ENCODE results near the gene UVRAG.

UVRAG gene

GRCh38 chr11:76160856-76161255, 345.8 kb downstream of the UVRAG start:
- H3K9ac ChIP-seq (ENCODE audit: low read length): no peak overlapping the region

GRCh38 chr11:76161261-76161961, 346.4 kb downstream of the UVRAG start:
- no peak overlapping the region for H3K9ac ChIP-seq (ENCODE audit: low read length)
- H3K4me3 ChIP-seq (ENCODE audit: low read length): no peak overlapping the region
- H3K27me3 ChIP-seq (ENCODE audit: low read depth, low read length): peaks cover 8% of the 10 kb centered on the region; the same call in 1 of the 2 replicates
- no peaks in the 10 kb centered on the region for H3K36me3 ChIP-seq (replicated peaks; ENCODE audit: low read depth, low read length)
- no peaks in the 10 kb centered on the region for H3K4me1 ChIP-seq (ENCODE audit: low read length)
- peak overlapping the region; percentile 20; the same call in 1 of the 2 replicates for H3K4me2 ChIP-seq (ENCODE audit: low read length)
- H3K9me3 ChIP-seq (ENCODE audit: insufficient read depth, low read length): no peaks in the 10 kb centered on the region
- H2AFZ ChIP-seq (ENCODE audit: low read depth, low read length): no peak overlapping the region
- no peaks in the 10 kb centered on the region for H3K79me2 ChIP-seq (ENCODE audit: low read length)
- TF ChIP-seq CTCF (IDR thresholded peaks at IDR 0.05; ENCODE audit: low read depth, low read length) (no peak), EZH2phosphoT487 (IDR thresholded peaks at IDR 0.05; ENCODE audit: low read depth) (no peak)
- no peaks in the 10 kb centered on the region for H4K20me1 ChIP-seq (ENCODE audit: insufficient read depth, low read length)
- no peak overlapping the region for H3K27ac ChIP-seq (ENCODE audit: low read length)

More at GRCh38 chr11:76160856-76161255, 345.8 kb downstream of the UVRAG start:
- Histone ChIP-seq H3K79me2 (ENCODE audit: low read length) (no peaks in the 10 kb centered on the region), H3K36me3 (replicated peaks; ENCODE audit: low read depth, low read length) (no peaks in the 10 kb centered on the region), H4K20me1 (ENCODE audit: insufficient read depth, low read length) (no peaks in the 10 kb centered on the region), H3K4me2 (ENCODE audit: low read length) (no peak overlapping the region), H3K27ac (ENCODE audit: low read length) (no peak overlapping the region), H3K4me1 (ENCODE audit: low read length) (no peaks in the 10 kb centered on the region), H3K27me3 (ENCODE audit: low read depth, low read length) (0 out of 2 replicates have a peak, but pooled peaks cover 4% of the 10 kb centered on the region), H3K9me3 (ENCODE audit: insufficient read depth, low read length) (no peaks in the 10 kb centered on the region), H2AFZ (ENCODE audit: low read depth, low read length) (no peak overlapping the region), H3K4me3 (ENCODE audit: low read length) (no peak overlapping the region)
- TF ChIP-seq EZH2phosphoT487 (IDR thresholded peaks at IDR 0.05; ENCODE audit: low read depth): no peak

- H3K79me2 ChIP-seq (ENCODE audit: low read length): no peaks in the 10 kb centered on the region
- no peak overlapping the region for H3K4me2 ChIP-seq (ENCODE audit: low read length)
- no peak overlapping the region for H3K9ac ChIP-seq (ENCODE audit: low read length)
- no peaks in the 10 kb centered on the region for H3K36me3 ChIP-seq (replicated peaks; ENCODE audit: low read depth, low read length)
- no peaks in the 10 kb centered on the region for H3K9me3 ChIP-seq (ENCODE audit: insufficient read depth, low read length)
- no peak overlapping the region for H3K4me3 ChIP-seq (ENCODE audit: low read length)
- no peaks in the 10 kb centered on the region for H4K20me1 ChIP-seq (ENCODE audit: insufficient read depth, low read length)
- no peaks in the 10 kb centered on the region for H3K4me1 ChIP-seq (ENCODE audit: low read length)
- TF ChIP-seq CTCF (IDR thresholded peaks at IDR 0.05; ENCODE audit: low read depth, low read length): no peak
- no peak for TF ChIP-seq EZH2phosphoT487 (IDR thresholded peaks at IDR 0.05; ENCODE audit: low read depth)
- H3K27me3 ChIP-seq (ENCODE audit: low read depth, low read length): peaks cover 13% of the 10 kb centered on the region; the same call in 1 of the 2 replicates
- no peak overlapping the region for H2AFZ ChIP-seq (ENCODE audit: low read depth, low read length)
- H3K27ac ChIP-seq (ENCODE audit: low read length): no peak overlapping the region
Observed at GRCh38 chr11:76162336-76163288, 347.6 kb downstream of the UVRAG start.

- H3K4me3 ChIP-seq (ENCODE audit: low read length): no peak overlapping the region
- no peaks in the 10 kb centered on the region for H3K36me3 ChIP-seq (replicated peaks; ENCODE audit: low read depth, low read length)
- H3K9me3 ChIP-seq (ENCODE audit: insufficient read depth, low read length): no peaks in the 10 kb centered on the region
- H3K4me1 ChIP-seq (ENCODE audit: low read length): no peaks in the 10 kb centered on the region
- no peak overlapping the region for H3K4me2 ChIP-seq (ENCODE audit: low read length)
- no peaks in the 10 kb centered on the region for H3K79me2 ChIP-seq (ENCODE audit: low read length)
- H3K27me3 ChIP-seq (ENCODE audit: low read depth, low read length): peaks cover 9% of the 10 kb centered on the region; the same call in 1 of the 2 replicates
- TF ChIP-seq EZH2phosphoT487 (IDR thresholded peaks at IDR 0.05; ENCODE audit: low read depth) (no peak), CTCF (IDR thresholded peaks at IDR 0.05; ENCODE audit: low read depth, low read length) (no peak)
- no peak overlapping the region for H3K9ac ChIP-seq (ENCODE audit: low read length)
- no peak overlapping the region for H3K27ac ChIP-seq (ENCODE audit: low read length)
- no peaks in the 10 kb centered on the region for H4K20me1 ChIP-seq (ENCODE audit: insufficient read depth, low read length)
- H2AFZ ChIP-seq (ENCODE audit: low read depth, low read length): no peak overlapping the region
Observed at GRCh38 chr11:76163289-76163880, 348.4 kb downstream of the UVRAG start.

All from OCI-LY3 (cell line).